Neural progenitor cell (in vitro differentiated cells): ENCODE measurements around the gene CD244. TPM values are rescaled to one million over a fixed set of nuclear protein-coding genes. Genes with fewer than 3 reads are reported as not detected.
A peak's percentile ranks its signal among the peaks of the same experiment; 100 is the strongest.

ENCODE experiments used
- DNase-seq: peaks from one replicate; pipeline ENCODE4 v3.0.0-alpha.2; 2016; ENCODE audit warnings: low spot score
- H2AFZ ChIP-seq: fragments of 200-600 bp; sonication (generic); replicated peaks from 2 replicates; pipeline ENCODE4 v1.6.1; 2016; ENCODE audit warnings: antibody characterized with exemption
- H3F3A ChIP-seq: fragments of 200-600 bp; sonication (generic); 2 replicates; pipeline ENCODE4 v1.6.1; 2016; ENCODE audit warnings: antibody characterized with exemption, low read depth
- H3K27ac ChIP-seq: fragments of 200-600 bp; sonication (generic); 2 replicates; pipeline ENCODE4 v1.5.1; 2016; ENCODE audit warnings: mild to moderate bottlenecking
- H3K27me3 ChIP-seq: fragments of 200-600 bp; sonication (generic); 2 replicates; pipeline ENCODE4 v1.6.1; 2016; ENCODE audit warnings: mild to moderate bottlenecking, moderate library complexity
- H3K36me3 ChIP-seq: fragments of 200-600 bp; sonication (generic); 2 replicates; pipeline ENCODE4 v1.5.1; 2016
- H3K4me1 ChIP-seq: fragments of 200-600 bp; sonication (generic); 2 replicates; pipeline ENCODE4 v1.6.1; 2016; ENCODE audit warnings: mixed run types
- H3K4me2 ChIP-seq: fragments of 200-600 bp; sonication (generic); 2 replicates; pipeline ENCODE4 v1.6.1; 2016
- H3K4me3 ChIP-seq: fragments of 200-600 bp; sonication (generic); 2 replicates; pipeline ENCODE4 v1.5.1; 2016
- H3K79me2 ChIP-seq: fragments of 200-600 bp; sonication (generic); 2 replicates; pipeline ENCODE4 v1.6.1; 2016; ENCODE audit warnings: low read depth
- H3K9ac ChIP-seq: fragments of 200-600 bp; sonication (generic); 2 replicates; pipeline ENCODE4 v1.6.1; 2016
- H3K9me3 ChIP-seq: fragments of 200-600 bp; sonication (generic); 2 replicates; pipeline ENCODE4 v1.5.1; 2016; ENCODE audit warnings: low read depth
- H4K20me1 ChIP-seq: fragments of 200-600 bp; sonication (generic); 2 replicates; pipeline ENCODE4 v1.6.1; 2016; ENCODE audit warnings: low read depth
- H3K27ac Mint-ChIP-seq: 3 replicates; pipeline ENCODE4 v1.8.0; 2021; ENCODE audit warnings: mixed read lengths
- H3K27me3 Mint-ChIP-seq: 2 replicates; pipeline ENCODE4 v1.8.0; 2022; ENCODE audit warnings: low read depth, mild to moderate bottlenecking, inconsistent platforms, moderate library complexity, mixed read lengths; ENCODE audit not compliant: insufficient read depth
- H3K36me3 Mint-ChIP-seq: 3 replicates; pipeline ENCODE4 v1.8.0; 2021; ENCODE audit warnings: mixed read lengths
- H3K4me1 Mint-ChIP-seq: 3 replicates; pipeline ENCODE4 v1.8.0; 2021; ENCODE audit warnings: mixed read lengths
- H3K4me3 Mint-ChIP-seq: 3 replicates; pipeline ENCODE4 v1.8.0; 2021; ENCODE audit warnings: mild to moderate bottlenecking, moderate library complexity, mixed read lengths
- H3K9me3 Mint-ChIP-seq: 3 replicates; pipeline ENCODE4 v1.8.0; 2020; ENCODE audit warnings: mixed read lengths
- EZH2 ChIP-seq: fragments of 200-600 bp; sonication (generic); IDR thresholded peaks from 2 replicates; pipeline ENCODE4 v1.6.1; 2017; ENCODE audit warnings: antibody characterized with exemption, mild to moderate bottlenecking, moderate library complexity
- EZH2phosphoT487 ChIP-seq: fragments of 200-600 bp; sonication (generic); IDR thresholded peaks from 2 replicates; pipeline ENCODE4 v1.6.1; 2017; ENCODE audit warnings: antibody characterized with exemption
- total RNA-seq: library from RNA; depleted of rRNA; stranded (reverse); fragments of >200 nt; gene quantifications from 2 replicates; pipeline ENCODE4 v1.2.3, GENCODE V29; 2015; ENCODE audit warnings: low replicate concordance
- TF ChIP-seq, protein P1 (sequence below): fragments of 200-600 bp; sonication (generic); IDR thresholded peaks from 2 replicates; pipeline ENCODE4 v1.5.1; 2017; ENCODE audit warnings: antibody characterized with exemption, mild to moderate bottlenecking

Gene CD244
- total RNA-seq, 1 donor from 2014 or later, result not detected

- DNase-seq, result no peak
- Histone ChIP-seq H3K36me3 (no peaks in the 10 kb centered on the region), H3K4me2 (no peak overlapping the region), H3K27ac (no peak overlapping the region), H3K79me2 (no peaks in the 10 kb centered on the region), H4K20me1 (no peaks in the 10 kb centered on the region), H3K4me3 (no peak overlapping the region), H2AFZ (no peak overlapping the region), H3K9ac (no peak overlapping the region), H3F3A (peaks cover 4% of the 10 kb centered on the region), H3K9me3 (no peaks in the 10 kb centered on the region), H3K4me1 (peaks cover 19% of the 10 kb centered on the region), H3K27me3 (no peaks in the 10 kb centered on the region)
- no peaks in the 10 kb centered on the region for H3K9me3 Mint-ChIP-seq
- TF ChIP-seq, protein P1, sequence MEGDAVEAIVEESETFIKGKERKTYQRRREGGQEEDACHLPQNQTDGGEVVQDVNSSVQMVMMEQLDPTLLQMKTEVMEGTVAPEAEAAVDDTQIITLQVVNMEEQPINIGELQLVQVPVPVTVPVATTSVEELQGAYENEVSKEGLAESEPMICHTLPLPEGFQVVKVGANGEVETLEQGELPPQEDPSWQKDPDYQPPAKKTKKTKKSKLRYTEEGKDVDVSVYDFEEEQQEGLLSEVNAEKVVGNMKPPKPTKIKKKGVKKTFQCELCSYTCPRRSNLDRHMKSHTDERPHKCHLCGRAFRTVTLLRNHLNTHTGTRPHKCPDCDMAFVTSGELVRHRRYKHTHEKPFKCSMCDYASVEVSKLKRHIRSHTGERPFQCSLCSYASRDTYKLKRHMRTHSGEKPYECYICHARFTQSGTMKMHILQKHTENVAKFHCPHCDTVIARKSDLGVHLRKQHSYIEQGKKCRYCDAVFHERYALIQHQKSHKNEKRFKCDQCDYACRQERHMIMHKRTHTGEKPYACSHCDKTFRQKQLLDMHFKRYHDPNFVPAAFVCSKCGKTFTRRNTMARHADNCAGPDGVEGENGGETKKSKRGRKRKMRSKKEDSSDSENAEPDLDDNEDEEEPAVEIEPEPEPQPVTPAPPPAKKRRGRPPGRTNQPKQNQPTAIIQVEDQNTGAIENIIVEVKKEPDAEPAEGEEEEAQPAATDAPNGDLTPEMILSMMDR, result no peak
- TF ChIP-seq EZH2phosphoT487 (no peak), EZH2 (no peak)
- no peak overlapping the region for H3K27ac Mint-ChIP-seq
- no peaks in the 10 kb centered on the region for H3K36me3 Mint-ChIP-seq
- no peaks in the 10 kb centered on the region for H3K27me3 Mint-ChIP-seq
- no peak overlapping the region for H3K4me3 Mint-ChIP-seq
- peaks cover 18% of the 10 kb centered on the region for H3K4me1 Mint-ChIP-seq
Measured at GRCh38 chr1:160838888-160839287, 23.8 kb downstream of the CD244 start.

GRCh38 chr1:160837558-160838205, 25.0 kb downstream of the CD244 start:
- Histone ChIP-seq H3K4me3 (no peak overlapping the region), H2AFZ (no peak overlapping the region), H3K27ac (peak overlapping the region; percentile 59), H3K4me1 (peaks cover 19% of the 10 kb centered on the region), H4K20me1 (no peaks in the 10 kb centered on the region), H3K27me3 (no peaks in the 10 kb centered on the region), H3K36me3 (no peaks in the 10 kb centered on the region), H3K9ac (no peak overlapping the region), H3F3A (peaks cover 4% of the 10 kb centered on the region), H3K4me2 (peak overlapping the region; percentile 33), H3K9me3 (no peaks in the 10 kb centered on the region), H3K79me2 (no peaks in the 10 kb centered on the region)
- Mint-ChIP-seq H3K4me1 (peaks cover 18% of the 10 kb centered on the region), H3K4me3 (no peak overlapping the region), H3K9me3 (no peaks in the 10 kb centered on the region), H3K27me3 (peaks cover 2% of the 10 kb centered on the region), H3K27ac (no peak overlapping the region), H3K36me3 (no peaks in the 10 kb centered on the region)
- peak; percentile 38 for DNase-seq
- no peak for TF ChIP-seq EZH2phosphoT487
- TF ChIP-seq EZH2, result no peak
- TF ChIP-seq, protein P1, result no peak

DNA sequence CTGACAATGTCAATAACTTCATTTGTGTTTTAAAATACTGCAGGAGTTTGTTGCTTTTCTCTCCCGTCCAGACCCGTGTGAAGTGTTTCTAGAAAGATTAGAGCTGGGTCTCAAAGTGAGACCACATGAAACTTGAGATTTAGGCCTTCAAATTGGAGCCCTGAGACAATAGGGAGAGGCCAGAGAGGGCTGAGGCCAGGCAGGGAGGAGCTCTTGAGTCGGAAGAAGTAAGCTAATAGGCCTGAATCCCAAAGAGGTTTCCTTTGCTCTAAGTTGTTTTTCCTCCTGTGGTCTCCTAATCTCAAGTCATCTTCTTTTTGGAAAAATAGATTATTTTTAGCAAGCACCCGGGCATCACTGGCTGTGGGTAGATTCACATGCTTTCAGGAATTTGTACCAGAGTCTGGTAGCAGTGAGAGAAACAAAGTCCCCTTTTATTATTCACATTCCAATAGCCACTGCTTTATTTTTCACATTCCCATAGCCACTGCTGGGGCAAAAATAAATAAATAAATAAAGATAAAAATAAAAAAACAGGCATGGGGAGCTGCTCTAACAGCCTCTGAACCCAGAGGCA, 25.6 kb downstream of the CD244 start:
- Mint-ChIP-seq H3K4me3 (no peak overlapping the region), H3K4me1 (peaks cover 18% of the 10 kb centered on the region), H3K9me3 (no peaks in the 10 kb centered on the region), H3K27ac (peak overlapping the region; percentile 5), H3K36me3 (no peaks in the 10 kb centered on the region), H3K27me3 (peaks cover 2% of the 10 kb centered on the region)
- H3K9ac ChIP-seq, result no peak overlapping the region
- H3K4me1 ChIP-seq, result peaks cover 19% of the 10 kb centered on the region
- no peaks in the 10 kb centered on the region for H3K27me3 ChIP-seq
- TF ChIP-seq, protein P1, result no peak
- TF ChIP-seq EZH2 (no peak), EZH2phosphoT487 (no peak)
- peaks cover 4% of the 10 kb centered on the region for H3F3A ChIP-seq
- no peak overlapping the region for H3K27ac ChIP-seq
- peak; percentile 12 for DNase-seq
- no peak overlapping the region for H3K4me3 ChIP-seq
- H3K36me3 ChIP-seq, result no peaks in the 10 kb centered on the region
- H4K20me1 ChIP-seq, result no peaks in the 10 kb centered on the region
- no peak overlapping the region for H3K4me2 ChIP-seq
- no peaks in the 10 kb centered on the region for H3K79me2 ChIP-seq
- H3K9me3 ChIP-seq, result no peaks in the 10 kb centered on the region
- H2AFZ ChIP-seq, result no peak overlapping the region
